ENCODE results near the gene ELMO1. TPM values are rescaled to one million over a fixed set of nuclear protein-coding genes. Genes with fewer than 3 reads are reported as not detected.

The ELMO1 gene
- total RNA-seq, 1 experiment from 2014 or later = 1.1 TPM

- RAD21 ChIA-PET (ENCODE audit: low non-redundant PET in 1 of 2, low total read pairs in 2 of 2, uncharacterized antibody in 2 of 2, unreplicated experiment in 2 of 2) = no interaction called here
- intact Hi-C loops (cut with micrococcal nuclease) = no loop called here
- POLR2A ChIA-PET = no interaction called here
- Histone ChIP-seq H3K27me3 (ENCODE audit: insufficient read depth, low read length) (no peaks in the 10 kb centered on the region), H3K9me2 (ENCODE audit: insufficient read depth) (no peaks in the 10 kb centered on the region), H4K20me1 (ENCODE audit: insufficient read depth) (no peaks in the 10 kb centered on the region), H3K79me2 (ENCODE audit: insufficient read depth, low read length) (no peaks in the 10 kb centered on the region), H3K4me1 (ENCODE audit: control insufficient read depth in 1 of 2, insufficient read depth in 2 of 2, low read length in 2 of 2) (peaks cover 0 to 13% of the 10 kb centered on the region in 2 experiments; a peak in 1 of 4 replicates), H2AFZ (ENCODE audit: low read depth, low read length, poor library complexity, severe bottlenecking) (no peak overlapping the region), H3K36me3 (ENCODE audit: control insufficient read depth in 1 of 2, insufficient read depth in 2 of 2, low read length in 2 of 2) (no peaks in the 10 kb centered on the region), H3K9ac (ENCODE audit: low read length) (no peak overlapping the region), H3K4me3 (replicated peaks in 1 of 2; ENCODE audit: low read depth in 1 of 2, low read length in 2 of 2) (no peak overlapping the region), H3K9me3 (ENCODE audit: control insufficient read depth in 1 of 2, insufficient read depth in 1 of 2, low read depth in 1 of 2, low read length in 2 of 2) (no peaks in the 10 kb centered on the region), H3K27ac (ENCODE audit: low read depth, low read length) (no peak overlapping the region), H3K4me2 (ENCODE audit: low read length) (no peak overlapping the region)
- CTCF ChIA-PET = no interaction called here
- TF ChIP-seq FOSL1 (IDR thresholded peaks at IDR 0.05; ENCODE audit: low read depth) (no peak), POLR2AphosphoS5 (IDR thresholded peaks at IDR 0.05; ENCODE audit: low read depth, low read length) (no peak), ZFX (IDR thresholded peaks at IDR 0.05) (no peak), EZH2 (IDR thresholded peaks at IDR 0.05) (no peak), SIN3A (IDR thresholded peaks at IDR 0.05; ENCODE audit: low read depth) (no peak), ZBTB33 (IDR thresholded peaks at IDR 0.05; ENCODE audit: extremely low read depth, insufficient replicate concordance, low read length) (no peak), YY1 (IDR thresholded peaks at IDR 0.05; ENCODE audit: extremely low read depth, insufficient replicate concordance, low read depth, low read length) (no peak), EGR1 (IDR thresholded peaks at IDR 0.05; ENCODE audit: low read depth) (no peak), EZH2phosphoT487 (IDR thresholded peaks at IDR 0.05; ENCODE audit: borderline replicate concordance) (no peak), JUND (IDR thresholded peaks at IDR 0.05) (no peak), ZNF274 (IDR thresholded peaks at IDR 0.05; ENCODE audit: low read depth, low read length) (no peak), POLR2A (IDR thresholded peaks at IDR 0.05; ENCODE audit: borderline replicate concordance, extremely low read depth, insufficient read depth, insufficient read length) (no peak), TCF7L2 (IDR thresholded peaks at IDR 0.05; ENCODE audit: borderline replicate concordance, extremely low read depth, insufficient read depth, insufficient read length) (no peak), CTCF (IDR thresholded peaks at IDR 0.05 in 2 of 3, conservative IDR thresholded peaks at IDR 0.05 in 1 of 3; ENCODE audit: borderline replicate concordance in 1 of 3, insufficient read depth in 1 of 3, low read depth in 2 of 3, low read length in 2 of 3) (no peak)
- BruUV-seq (replicated peaks) = no TSS peak
- no peak for DNase-seq (ENCODE audit: low read depth, low spot score)
- ATAC-seq = no peak
Observed at GRCh38 chr7:37112218-37112617, 336.4 kb downstream of the ELMO1 start.
